ENCODE results near the gene ERBB4. TPM values are rescaled to one million over a fixed set of nuclear protein-coding genes. Genes with fewer than 3 reads are reported as not detected.
A peak's percentile ranks its signal among the peaks of the same experiment; 100 is the strongest.
"Not testable (repeated sequence)": the region's sequence is repeated elsewhere in the genome, so short reads cannot be mapped to it uniquely, and the experiment has no call there.

The ERBB4 gene
- total RNA-seq, 1 experiment from 2014 or later, result 40.6 TPM

- peak; percentile 82 for DNase-seq (ENCODE audit: low spot score)
- H3K4me1 ChIP-seq (ENCODE audit: insufficient read depth, low read length, poor library complexity, severe bottlenecking), result peaks cover 28% of the 10 kb centered on the region
- no peaks in the 10 kb centered on the region for H3K27me3 ChIP-seq (replicated peaks; ENCODE audit: insufficient read depth, low read depth, low read length, poor library complexity)
- ChIA-PET POLR2A (ENCODE audit: low non-redundant PET) (no interaction called here), CTCF (interaction anchor here (0.5 kb wide), 1 partner anchor 174 kb away, joined by 7 read pairs; no protein-coding TSS in a partner anchor)
- H3K27ac ChIP-seq (ENCODE audit: low read depth, low read length, poor library complexity, severe bottlenecking), result peak overlapping the region; percentile 69
- peaks cover 8% of the 10 kb centered on the region for H3K9me3 ChIP-seq (ENCODE audit: low read depth, low read length, poor library complexity, severe bottlenecking)
- H3K36me3 ChIP-seq (ENCODE audit: insufficient read depth, low read length, poor library complexity, severe bottlenecking), result no peaks in the 10 kb centered on the region
- TF ChIP-seq EZH2 (IDR thresholded peaks at IDR 0.05; ENCODE audit: borderline replicate concordance, low read depth, low read length, poor library complexity, severe bottlenecking), result no peak
- no peak for TF ChIP-seq CTCF (conservative IDR thresholded peaks at IDR 0.05; ENCODE audit: low read depth, low read length)
- BruUV-seq (replicated peaks), result no TSS peak
- H3K4me3 ChIP-seq (ENCODE audit: low read depth, low read length, poor library complexity, severe bottlenecking), result peak overlapping the region; percentile 11
- intact Hi-C loops (cut with micrococcal nuclease; ENCODE audit: unreplicated experiment), result no loop called here
Observed at GRCh38 chr2:211599146-211599545, 939.5 kb downstream of the ERBB4 start.

- peaks cover 28% of the 10 kb centered on the region for H3K4me1 ChIP-seq (ENCODE audit: insufficient read depth, low read length, poor library complexity, severe bottlenecking)
- H3K9me3 ChIP-seq (ENCODE audit: low read depth, low read length, poor library complexity, severe bottlenecking), result peaks cover 8% of the 10 kb centered on the region
- no peak overlapping the region for H3K4me3 ChIP-seq (ENCODE audit: low read depth, low read length, poor library complexity, severe bottlenecking)
- intact Hi-C loops (cut with micrococcal nuclease; ENCODE audit: unreplicated experiment), result no loop called here
- BruUV-seq (replicated peaks), result no TSS peak
- no peak for TF ChIP-seq EZH2 (IDR thresholded peaks at IDR 0.05; ENCODE audit: borderline replicate concordance, low read depth, low read length, poor library complexity, severe bottlenecking)
- TF ChIP-seq CTCF (conservative IDR thresholded peaks at IDR 0.05; ENCODE audit: low read depth, low read length), result no peak
- no peak overlapping the region for H3K27ac ChIP-seq (ENCODE audit: low read depth, low read length, poor library complexity, severe bottlenecking)
- CTCF ChIA-PET, result no interaction called here
- POLR2A ChIA-PET (ENCODE audit: low non-redundant PET), result no interaction called here
- no peak for DNase-seq (ENCODE audit: low spot score)
- no peaks in the 10 kb centered on the region for H3K27me3 ChIP-seq (replicated peaks; ENCODE audit: insufficient read depth, low read depth, low read length, poor library complexity)
- no peaks in the 10 kb centered on the region for H3K36me3 ChIP-seq (ENCODE audit: insufficient read depth, low read length, poor library complexity, severe bottlenecking)
Observed at GRCh38 chr2:211598238-211598637, 940.4 kb downstream of the ERBB4 start.

GRCh38 chr2:211592006-211592405, 946.6 kb downstream of the ERBB4 start:
- H3K9me3 ChIP-seq (ENCODE audit: low read depth, low read length, poor library complexity, severe bottlenecking); H3K27me3 ChIP-seq (replicated peaks; ENCODE audit: insufficient read depth, low read depth, low read length, poor library complexity); DNase-seq (ENCODE audit: low spot score); intact Hi-C loops (cut with micrococcal nuclease; ENCODE audit: unreplicated experiment); H3K36me3 ChIP-seq (ENCODE audit: insufficient read depth, low read length, poor library complexity, severe bottlenecking); BruUV-seq (replicated peaks); H3K4me1 ChIP-seq (ENCODE audit: insufficient read depth, low read length, poor library complexity, severe bottlenecking); H3K4me3 ChIP-seq (ENCODE audit: low read depth, low read length, poor library complexity, severe bottlenecking); H3K27ac ChIP-seq (ENCODE audit: low read depth, low read length, poor library complexity, severe bottlenecking); CTCF ChIA-PET; POLR2A ChIA-PET (ENCODE audit: low non-redundant PET): not testable (repeated sequence)

- no peaks in the 10 kb centered on the region for H3K9me3 ChIP-seq (ENCODE audit: low read depth, low read length, poor library complexity, severe bottlenecking)
- POLR2A ChIA-PET (ENCODE audit: low non-redundant PET), result no interaction called here
- no peaks in the 10 kb centered on the region for H3K27me3 ChIP-seq (replicated peaks; ENCODE audit: insufficient read depth, low read depth, low read length, poor library complexity)
- H3K27ac ChIP-seq (ENCODE audit: low read depth, low read length, poor library complexity, severe bottlenecking), result no peak overlapping the region
- no TSS peak for BruUV-seq (replicated peaks)
- peaks cover 8% of the 10 kb centered on the region for H3K4me1 ChIP-seq (ENCODE audit: insufficient read depth, low read length, poor library complexity, severe bottlenecking)
- CTCF ChIA-PET, result no interaction called here
- no peaks in the 10 kb centered on the region for H3K36me3 ChIP-seq (ENCODE audit: insufficient read depth, low read length, poor library complexity, severe bottlenecking)
- DNase-seq (ENCODE audit: low spot score), result no peak
- intact Hi-C loops (cut with micrococcal nuclease; ENCODE audit: unreplicated experiment), result no loop called here
- no peak overlapping the region for H3K4me3 ChIP-seq (ENCODE audit: low read depth, low read length, poor library complexity, severe bottlenecking)
- no peak for TF ChIP-seq EZH2 (IDR thresholded peaks at IDR 0.05; ENCODE audit: borderline replicate concordance, low read depth, low read length, poor library complexity, severe bottlenecking)
- TF ChIP-seq CTCF (conservative IDR thresholded peaks at IDR 0.05; ENCODE audit: low read depth, low read length), result no peak
Observed at GRCh38 chr2:211591426-211591825, 947.2 kb downstream of the ERBB4 start.
